Measurements from ENCODE around the gene TBC1D14. TPM values are rescaled to one million over a fixed set of nuclear protein-coding genes. Genes with fewer than 3 reads are reported as not detected.

Gene TBC1D14
- total and polyA plus RNA-seq, 9 of the 15 experiments (the other 6 are each of a cell fraction or from before 2014, with no cell fraction given) = 2.1 to 59.6 (median 44.8) TPM

GRCh38 chr4:6917461-6918271, 8.0 kb downstream of the TBC1D14 start (continued):
- TF ChIP-seq ETV6 (IDR thresholded peaks at IDR 0.05; ENCODE audit: borderline replicate concordance in 1 of 2, low read depth in 2 of 2, low read length in 1 of 2) = peak in 1 of 2 experiments; percentile 63; a peak in 1 of 4 replicates
- no peak for TF ChIP-seq ETV6 (CRISPR knock-in tag; IDR thresholded peaks at IDR 0.05; ENCODE audit: borderline replicate concordance)
- TF ChIP-seq KHSRP (IDR thresholded peaks at IDR 0.05) = no peak
- peak; percentile 71 for TF ChIP-seq MITF (IDR thresholded peaks at IDR 0.05)
- TF ChIP-seq CAMTA2 (CRISPR knock-in tag; conservative IDR thresholded peaks at IDR 0.05) = no peak
- no peak for TF ChIP-seq FOXJ2 (tag; IDR thresholded peaks at IDR 0.05)
- TF ChIP-seq THRA (IDR thresholded peaks at IDR 0.05) = no peak
- peak; percentile 62; the same call in 1 of the 2 replicates for TF ChIP-seq NFRKB (IDR thresholded peaks at IDR 0.05; ENCODE audit: low read depth)
- TF ChIP-seq HMGXB4 (CRISPR knock-in tag; IDR thresholded peaks at IDR 0.05) = 0 out of 2 replicates have a peak, but pooled peaks have one; percentile 41
- TF ChIP-seq ZBTB9 (CRISPR knock-in tag; IDR thresholded peaks at IDR 0.05) = 0 out of 2 replicates have a peak, but pooled peaks have one; percentile 52
- TF ChIP-seq SRSF3 (IDR thresholded peaks at IDR 0.05; ENCODE audit: insufficient read depth, low read length) = no peak
- TF ChIP-seq CTBP1 (IDR thresholded peaks at IDR 0.05; ENCODE audit: borderline replicate concordance) = peak; percentile 87
- peak; percentile 83 for TF ChIP-seq MYC (IDR thresholded peaks at IDR 0.05; ENCODE audit: low read depth, low read length)
- TF ChIP-seq MYC (CRISPR knock-in tag; IDR thresholded peaks at IDR 0.05; ENCODE audit: borderline replicate concordance, low read depth) = no peak
- TF ChIP-seq SMARCA5 (IDR thresholded peaks at IDR 0.05) = no peak
- peak; percentile 4 for TF ChIP-seq BDP1 (IDR thresholded peaks at IDR 0.05; ENCODE audit: insufficient read depth, insufficient read length)
- no peak for TF ChIP-seq CSDE1 (IDR thresholded peaks at IDR 0.05)
- TF ChIP-seq, protein P1, sequence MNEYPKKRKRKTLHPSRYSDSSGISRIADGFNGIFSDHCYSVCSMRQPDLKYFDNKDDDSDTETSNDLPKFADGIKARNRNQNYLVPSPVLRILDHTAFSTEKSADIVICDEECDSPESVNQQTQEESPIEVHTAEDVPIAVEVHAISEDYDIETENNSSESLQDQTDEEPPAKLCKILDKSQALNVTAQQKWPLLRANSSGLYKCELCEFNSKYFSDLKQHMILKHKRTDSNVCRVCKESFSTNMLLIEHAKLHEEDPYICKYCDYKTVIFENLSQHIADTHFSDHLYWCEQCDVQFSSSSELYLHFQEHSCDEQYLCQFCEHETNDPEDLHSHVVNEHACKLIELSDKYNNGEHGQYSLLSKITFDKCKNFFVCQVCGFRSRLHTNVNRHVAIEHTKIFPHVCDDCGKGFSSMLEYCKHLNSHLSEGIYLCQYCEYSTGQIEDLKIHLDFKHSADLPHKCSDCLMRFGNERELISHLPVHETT (CRISPR knock-in tag; conservative IDR thresholded peaks at IDR 0.05 in 1 of 2, IDR thresholded peaks at IDR 0.05 in 1 of 2) = peak in 1 of 2 experiments; percentile 46; a peak in 1 of 4 replicates
- TF ChIP-seq HMGN3 (IDR thresholded peaks at IDR 0.05; ENCODE audit: borderline replicate concordance, extremely low read depth, insufficient read length, low read depth, low read length) = no peak

All from K562 (cell line).